H9 (cell line): ENCODE data around the gene GUCY1A1. TPM values are rescaled to one million over a fixed set of nuclear protein-coding genes. Genes with fewer than 3 reads are reported as not detected.

ENCODE experiments used
- DNase-seq: peaks from one replicate; pipeline ENCODE4 v3.0.0-alpha.2; 2017
- H2AFZ ChIP-seq: one replicate; pipeline ENCODE4 v1.6.1; 2013; ENCODE audit warnings: mild to moderate bottlenecking, low read length, control low read depth, moderate library complexity
- H2AK5ac ChIP-seq: 2 replicates; pipeline ENCODE4 v1.6.1; 2013; ENCODE audit warnings: low read length, control low read depth, mixed read lengths; ENCODE audit not compliant: insufficient read length
- H2BK120ac ChIP-seq: one replicate; pipeline ENCODE4 v1.6.1; 2013; ENCODE audit warnings: low read depth, mild to moderate bottlenecking, low read length, control low read depth, inconsistent platforms; ENCODE audit not compliant: poor library complexity, severe bottlenecking
- H2BK12ac ChIP-seq: 2 replicates; pipeline ENCODE4 v1.6.1; 2013; ENCODE audit warnings: low read length, control low read depth, mixed read lengths, low read depth; ENCODE audit not compliant: insufficient read length
- H2BK15ac ChIP-seq: 2 replicates; pipeline ENCODE4 v1.6.1; 2013; ENCODE audit warnings: low read depth, low read length, control low read depth
- H2BK20ac ChIP-seq: one replicate; pipeline ENCODE4 v1.6.1; 2013; ENCODE audit warnings: low read depth, mild to moderate bottlenecking, low read length, control low read depth, inconsistent platforms; ENCODE audit not compliant: poor library complexity, severe bottlenecking
- H2BK5ac ChIP-seq: 2 replicates; pipeline ENCODE4 v1.6.1; 2013; ENCODE audit warnings: low read length, control low read depth, mixed read lengths; ENCODE audit not compliant: insufficient read length
- H3K14ac ChIP-seq: 2 replicates; pipeline ENCODE4 v1.6.1; 2013; ENCODE audit warnings: low read length, control low read depth; ENCODE audit not compliant: insufficient read depth
- H3K18ac ChIP-seq: 2 replicates; pipeline ENCODE4 v1.6.1; 2013; ENCODE audit warnings: low read depth, mild to moderate bottlenecking, mixed read lengths, low read length, control low read depth; ENCODE audit not compliant: insufficient read length
- H3K23ac ChIP-seq: 2 replicates; pipeline ENCODE4 v1.6.1; 2013; ENCODE audit warnings: low read length, control low read depth, mixed read lengths, low read depth; ENCODE audit not compliant: insufficient read length
- H3K23me2 ChIP-seq: 2 replicates; pipeline ENCODE4 v1.6.1; 2013; ENCODE audit warnings: low read depth, mild to moderate bottlenecking, mixed read lengths, low read length, control low read depth; ENCODE audit not compliant: insufficient read length, poor library complexity, severe bottlenecking
- H3K27ac ChIP-seq: 2 replicates; pipeline ENCODE4 v1.5.1; 2013; ENCODE audit warnings: low read length, control low read depth, mixed read lengths, low read depth; ENCODE audit not compliant: insufficient read length
- H3K27me3 ChIP-seq: 2 replicates; pipeline ENCODE4 v1.6.1; 2013; ENCODE audit warnings: low read length, control low read depth, inconsistent platforms; ENCODE audit not compliant: insufficient read depth
- H3K4ac ChIP-seq: 2 replicates; pipeline ENCODE4 v1.6.1; 2013; ENCODE audit warnings: low read depth, mild to moderate bottlenecking, control low read depth, inconsistent platforms, low read length, moderate library complexity
- H3K4me1 ChIP-seq: 2 replicates; pipeline ENCODE4 v1.6.1; 2013; ENCODE audit warnings: low read length, control low read depth, inconsistent platforms; ENCODE audit not compliant: insufficient read depth
- H3K4me2 ChIP-seq: 2 replicates; pipeline ENCODE4 v1.6.1; 2013; ENCODE audit warnings: low read length, control low read depth, mixed read lengths; ENCODE audit not compliant: insufficient read length, insufficient read depth
- H3K56ac ChIP-seq: 2 replicates; pipeline ENCODE4 v1.6.1; 2013; ENCODE audit warnings: low read depth, mild to moderate bottlenecking, mixed read lengths, low read length, control low read depth; ENCODE audit not compliant: insufficient read length
- H3K79me1 ChIP-seq: 2 replicates; pipeline ENCODE4 v1.6.1; 2013; ENCODE audit warnings: low read depth, mild to moderate bottlenecking, moderate library complexity, low read length, control low read depth, inconsistent platforms; ENCODE audit not compliant: insufficient read depth, poor library complexity, severe bottlenecking
- H3K79me2 ChIP-seq: 2 replicates; pipeline ENCODE4 v1.6.1; 2013; ENCODE audit warnings: low read length, control low read depth, inconsistent platforms; ENCODE audit not compliant: insufficient read depth
- H3K9ac ChIP-seq: 2 replicates; pipeline ENCODE4 v1.6.1; 2013; ENCODE audit warnings: low read length, control low read depth, mixed read lengths; ENCODE audit not compliant: insufficient read length; ENCODE audit errors: extremely low read depth
- H3K9me3 ChIP-seq: one replicate; pipeline ENCODE4 v1.6.1; 2013; ENCODE audit warnings: low read depth, low read length, inconsistent platforms; ENCODE audit not compliant: control insufficient read depth
- H3T11ph ChIP-seq: one replicate; pipeline ENCODE4 v1.6.1; 2013; ENCODE audit warnings: mild to moderate bottlenecking, low read length, control low read depth, inconsistent platforms
- H4K20me1 ChIP-seq: one replicate; pipeline ENCODE4 v1.6.1; 2013; ENCODE audit not compliant: control insufficient read depth, insufficient read length, insufficient read depth
- H4K5ac ChIP-seq: 2 replicates; pipeline ENCODE4 v1.6.1; 2013; ENCODE audit warnings: low read depth, mild to moderate bottlenecking, mixed read lengths, low read length, control low read depth; ENCODE audit not compliant: insufficient read length
- H4K8ac ChIP-seq: replicated peaks from 2 replicates; pipeline ENCODE4 v1.6.1; 2013; ENCODE audit warnings: low read length, control low read depth, mixed read lengths, low read depth; ENCODE audit not compliant: insufficient read length
- H4K91ac ChIP-seq: 2 replicates; pipeline ENCODE4 v1.6.1; 2013; ENCODE audit warnings: low read depth, mild to moderate bottlenecking, moderate library complexity, mixed read lengths, low read length, control low read depth; ENCODE audit not compliant: insufficient read length
- H3K27ac Mint-ChIP-seq, 3 experiments: 2 replicates in 2 of 3; 3 replicates in 1 of 3; pipeline ENCODE4 v1.8.0; 2020 to 2021; ENCODE audit warnings: mixed read lengths in 3 of 3, mild to moderate bottlenecking in 1 of 3, moderate library complexity in 1 of 3
- H3K27me3 Mint-ChIP-seq: 2 replicates; pipeline ENCODE4 v1.8.0; 2021; ENCODE audit warnings: low read depth, mild to moderate bottlenecking, moderate library complexity, mixed read lengths
- H3K36me3 Mint-ChIP-seq, 3 experiments: 2 replicates in 2 of 3; 3 replicates in 1 of 3; pipeline ENCODE4 v1.8.0; 2020 to 2021; ENCODE audit warnings: low read depth in 3 of 3, mixed read lengths in 3 of 3; ENCODE audit not compliant: insufficient read depth in 1 of 3
- H3K4me1 Mint-ChIP-seq, 2 experiments: 2 replicates each; pipeline ENCODE4 v1.8.0; 2020; ENCODE audit warnings: mixed read lengths in 2 of 2
- H3K4me3 Mint-ChIP-seq, 2 experiments: 2 replicates in 1 of 2; 3 replicates in 1 of 2; pipeline ENCODE4 v1.8.0; 2020 to 2021; ENCODE audit warnings: mild to moderate bottlenecking in 2 of 2, mixed read lengths in 2 of 2, moderate library complexity in 1 of 2
- H3K9me3 Mint-ChIP-seq, 2 experiments: 2 replicates in 1 of 2; 3 replicates in 1 of 2; pipeline ENCODE4 v1.8.0; 2020; ENCODE audit warnings: mild to moderate bottlenecking in 2 of 2, mixed read lengths in 2 of 2, moderate library complexity in 1 of 2
- CTCF ChIP-seq: fragments of 200-600 bp; sonication (generic); conservative IDR thresholded peaks from 3 replicates; pipeline ENCODE4 v1.8.0; 2021; ENCODE audit warnings: antibody characterized with exemption, mild to moderate bottlenecking
- WGBS: extraction: QIAGEN DNeasy Blood & Tissue Kit; methylation state at CpG from one replicate; pipeline ENCODE4 v1.1.7; 2013; ENCODE audit warnings: missing lambda C conversion rate, low lambda C conversion rate, mixed read lengths; ENCODE audit not compliant: insufficient read length; ENCODE audit errors: extremely low coverage; 5-methylcytosine and 5-hydroxymethylcytosine counted together
- total RNA-seq: library from RNA; stranded (reverse); gene quantifications from 2 replicates; pipeline ENCODE4 v1.2.1, GENCODE V29; 2021

The GUCY1A1 gene
- total RNA-seq, 1 experiment from 2014 or later = not detected

DNA sequence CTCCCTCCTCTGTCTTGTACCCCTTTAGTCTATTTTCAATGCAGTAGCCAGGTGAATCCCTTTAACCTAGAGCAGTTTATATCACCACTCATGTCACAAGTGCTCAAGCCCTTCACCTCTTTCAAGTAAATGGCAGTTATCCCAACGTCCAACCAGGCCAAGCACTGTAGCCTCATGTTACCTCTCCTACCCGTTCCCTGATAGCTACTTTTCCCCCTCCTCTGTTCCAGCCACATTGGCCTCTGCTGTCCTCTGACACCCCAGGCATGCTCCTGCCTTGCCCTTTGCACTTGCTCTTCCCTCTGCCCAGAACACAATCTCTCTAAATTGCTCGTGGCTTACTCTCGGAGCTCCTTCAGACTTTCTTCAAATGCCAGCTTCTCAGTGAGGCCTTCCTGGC is 107.4 kb downstream of the GUCY1A1 start:
- no peaks in the 10 kb centered on the region for H3K4me1 ChIP-seq
- H2BK20ac ChIP-seq = no peak overlapping the region
- H3K9ac ChIP-seq = no peak overlapping the region
- no peak overlapping the region for H4K5ac ChIP-seq
- no peak overlapping the region for H2BK5ac ChIP-seq
- H3K23me2 ChIP-seq = no peaks in the 10 kb centered on the region
- no peak for TF ChIP-seq CTCF
- no peak overlapping the region for H3K18ac ChIP-seq
- H3K14ac ChIP-seq = no peak overlapping the region; the same call in 1 of the 2 replicates
- no peaks in the 10 kb centered on the region for H3K79me1 ChIP-seq
- Mint-ChIP-seq H3K9me3 (no peaks in the 10 kb centered on the region), H3K4me1 (peaks cover 4 to 6% of the 10 kb centered on the region in 2 experiments; a peak in 3 of 4 replicates), H3K27ac (peak overlapping the region in 1 of 3 experiments; percentile 17; a peak in 1 of 7 replicates), H3K36me3 (no peaks in the 10 kb centered on the region), H3K27me3 (no peaks in the 10 kb centered on the region), H3K4me3 (no peak overlapping the region)
- no peak overlapping the region for H2AFZ ChIP-seq
- H4K91ac ChIP-seq = no peak overlapping the region
- H2BK120ac ChIP-seq = no peak overlapping the region
- no peaks in the 10 kb centered on the region for H4K20me1 ChIP-seq
- H3K27me3 ChIP-seq = no peaks in the 10 kb centered on the region
- H3K9me3 ChIP-seq = no peaks in the 10 kb centered on the region
- no peaks in the 10 kb centered on the region for H3K79me2 ChIP-seq
- no peak for DNase-seq
- H2BK15ac ChIP-seq = peak overlapping the region; percentile 99; the same call in 1 of the 2 replicates
- H2AK5ac ChIP-seq = no peak overlapping the region
- no peak overlapping the region for H3K4me2 ChIP-seq
- no peak overlapping the region for H3K4ac ChIP-seq
- H3K23ac ChIP-seq = no peak overlapping the region
- H4K8ac ChIP-seq = no peak overlapping the region
- no peak overlapping the region for H2BK12ac ChIP-seq
- H3K56ac ChIP-seq = no peak overlapping the region
- H3T11ph ChIP-seq = no peak overlapping the region
- no peak overlapping the region for H3K27ac ChIP-seq
- no CpG with 5 or more reads among the region's 4 CpGs for WGBS
